Stimulated activated memory B cell treated with anti-CD40 and anti-IgM and Interleukin-4, amounts not matched to agents 10 μg/mL and 1 μg/mL and 100 μg/mL, for 72 hours (primary cell): ENCODE measurements around the gene SMYD3.

Experiments used
- ATAC-seq: fragments of 150-1000 bp; cut with Tn5 transposase; 2 replicates; pipeline ENCODE4 v1.10.0; 2021
- H3K27ac Mint-ChIP-seq: one replicate; pipeline ENCODE4 v1.8.0; 2022; ENCODE audit warnings: mild to moderate bottlenecking, mixed read lengths
- H3K27me3 Mint-ChIP-seq: one replicate; pipeline ENCODE4 v1.8.0; 2022; ENCODE audit warnings: mixed read lengths
- H3K36me3 Mint-ChIP-seq: one replicate; pipeline ENCODE4 v1.8.0; 2022; ENCODE audit warnings: mixed read lengths
- H3K4me1 Mint-ChIP-seq: one replicate; pipeline ENCODE4 v1.8.0; 2022; ENCODE audit warnings: mixed read lengths
- H3K4me3 Mint-ChIP-seq: one replicate; pipeline ENCODE4 v1.8.0; 2022; ENCODE audit warnings: mild to moderate bottlenecking, moderate library complexity, mixed read lengths
- H3K9me3 Mint-ChIP-seq: one replicate; pipeline ENCODE4 v1.8.0; 2022; ENCODE audit warnings: mixed read lengths

The SMYD3 gene

GRCh38 chr1:246213947-246214346 is 293.1 kb downstream of the SMYD3 start:
- no peak overlapping the region for H3K4me3 Mint-ChIP-seq
- peaks cover 11% of the 10 kb centered on the region for H3K36me3 Mint-ChIP-seq
- H3K27ac Mint-ChIP-seq, result no peak overlapping the region
- H3K9me3 Mint-ChIP-seq, result peaks cover 3% of the 10 kb centered on the region
- peaks cover 14% of the 10 kb centered on the region for H3K4me1 Mint-ChIP-seq
- H3K27me3 Mint-ChIP-seq, result no peaks in the 10 kb centered on the region
- ATAC-seq, result no peak

- no peak for ATAC-seq
- H3K4me1 Mint-ChIP-seq, result peaks cover 14% of the 10 kb centered on the region
- peaks cover 10% of the 10 kb centered on the region for H3K36me3 Mint-ChIP-seq
- H3K27ac Mint-ChIP-seq, result no peak overlapping the region
- H3K9me3 Mint-ChIP-seq, result peaks cover 3% of the 10 kb centered on the region
- H3K27me3 Mint-ChIP-seq, result no peaks in the 10 kb centered on the region
- no peak overlapping the region for H3K4me3 Mint-ChIP-seq
Measured at GRCh38 chr1:246213502-246213901, 293.6 kb downstream of the SMYD3 start.

DNA sequence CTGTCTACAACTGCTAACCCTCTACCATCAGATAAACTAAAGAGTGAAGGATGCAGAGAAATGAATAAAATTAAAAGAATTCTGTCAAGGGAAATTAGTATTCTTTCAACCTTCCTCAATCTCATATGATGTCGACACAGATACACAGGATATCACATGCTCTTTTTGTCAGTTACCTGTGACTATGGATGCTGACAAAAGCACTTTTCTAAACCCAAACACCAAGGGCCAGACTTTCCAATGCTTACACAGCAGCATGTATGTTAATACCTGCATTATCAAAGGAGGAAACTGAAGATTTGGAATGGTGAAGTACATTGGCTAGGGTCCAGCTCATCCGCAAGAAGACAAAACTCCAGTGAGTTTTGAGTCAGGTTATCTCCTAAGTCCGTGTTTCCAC is 294.0 kb downstream of the SMYD3 start:
- Mint-ChIP-seq H3K27me3 (no peaks in the 10 kb centered on the region), H3K4me1 (peaks cover 14% of the 10 kb centered on the region), H3K36me3 (peaks cover 7% of the 10 kb centered on the region), H3K4me3 (no peak overlapping the region), H3K9me3 (peaks cover 1% of the 10 kb centered on the region), H3K27ac (no peak overlapping the region)
- ATAC-seq, result no peak

GRCh38 chr1:246212013-246212412 is 295.1 kb downstream of the SMYD3 start:
- H3K36me3 Mint-ChIP-seq, result peaks cover 12% of the 10 kb centered on the region
- H3K27me3 Mint-ChIP-seq, result no peaks in the 10 kb centered on the region
- H3K9me3 Mint-ChIP-seq, result no peaks in the 10 kb centered on the region
- H3K4me1 Mint-ChIP-seq, result peaks cover 14% of the 10 kb centered on the region
- no peak overlapping the region for H3K27ac Mint-ChIP-seq
- ATAC-seq, result no peak
- no peak overlapping the region for H3K4me3 Mint-ChIP-seq

GRCh38 chr1:246210756-246211155 is 296.3 kb downstream of the SMYD3 start:
- H3K4me1 Mint-ChIP-seq, result peaks cover 13% of the 10 kb centered on the region
- no peak for ATAC-seq
- no peaks in the 10 kb centered on the region for H3K9me3 Mint-ChIP-seq
- H3K27ac Mint-ChIP-seq, result no peak overlapping the region
- H3K36me3 Mint-ChIP-seq, result peaks cover 12% of the 10 kb centered on the region
- H3K4me3 Mint-ChIP-seq, result no peak overlapping the region
- no peaks in the 10 kb centered on the region for H3K27me3 Mint-ChIP-seq

- Mint-ChIP-seq H3K27me3 (no peaks in the 10 kb centered on the region), H3K4me3 (no peak overlapping the region), H3K4me1 (no peaks in the 10 kb centered on the region), H3K27ac (no peak overlapping the region), H3K36me3 (peaks cover 26% of the 10 kb centered on the region), H3K9me3 (no peaks in the 10 kb centered on the region)
- no peak for ATAC-seq
Measured at GRCh38 chr1:246208105-246208504, 299.0 kb downstream of the SMYD3 start.

DNA sequence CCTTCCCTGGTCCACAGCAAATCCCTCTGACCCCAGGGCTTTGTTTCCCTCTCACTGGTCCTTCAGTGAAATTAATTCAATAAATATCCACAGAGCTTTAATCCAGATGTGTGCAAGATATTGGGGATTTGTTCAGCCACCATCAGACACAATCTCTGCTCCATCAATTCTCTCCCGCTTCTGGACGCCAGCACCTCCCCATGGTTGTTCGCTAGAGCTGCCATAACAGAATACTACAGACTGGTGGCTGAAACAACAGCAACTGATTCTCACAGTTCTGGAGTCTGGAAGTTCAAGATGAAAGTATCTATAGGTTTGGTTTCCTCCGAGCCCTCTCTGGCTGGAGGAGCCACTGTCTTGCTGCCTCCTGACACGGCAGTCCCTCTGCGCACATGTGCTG is 303.9 kb downstream of the SMYD3 start:
- Mint-ChIP-seq H3K27me3 (no peaks in the 10 kb centered on the region), H3K4me1 (no peaks in the 10 kb centered on the region), H3K27ac (no peak overlapping the region), H3K4me3 (no peak overlapping the region), H3K9me3 (no peaks in the 10 kb centered on the region), H3K36me3 (peaks cover 28% of the 10 kb centered on the region)
- no peak for ATAC-seq

DNA sequence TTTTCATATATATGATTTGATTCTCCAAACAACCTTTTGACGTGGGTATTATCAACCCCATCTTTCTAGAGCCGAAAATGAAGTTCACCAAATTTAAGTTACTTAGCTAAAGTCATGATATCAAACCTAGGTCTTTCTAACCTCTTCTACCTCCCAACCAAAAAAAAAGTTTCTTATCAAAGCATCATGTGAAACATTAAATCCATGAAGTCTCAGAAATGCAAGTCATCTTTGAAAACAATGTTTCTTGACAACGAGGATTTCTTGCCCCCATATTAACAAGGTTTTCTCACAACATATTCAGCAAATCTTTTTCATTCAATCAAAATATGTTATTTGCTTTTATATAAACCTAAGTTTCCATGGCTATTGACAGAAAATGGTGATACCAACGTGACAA is 306.3 kb downstream of the SMYD3 start:
- no peaks in the 10 kb centered on the region for H3K4me1 Mint-ChIP-seq
- H3K27me3 Mint-ChIP-seq, result no peaks in the 10 kb centered on the region
- H3K9me3 Mint-ChIP-seq, result no peaks in the 10 kb centered on the region
- no peak overlapping the region for H3K4me3 Mint-ChIP-seq
- H3K36me3 Mint-ChIP-seq, result peaks cover 20% of the 10 kb centered on the region
- ATAC-seq, result no peak
- no peak overlapping the region for H3K27ac Mint-ChIP-seq

- H3K9me3 Mint-ChIP-seq, result no peaks in the 10 kb centered on the region
- peaks cover 20% of the 10 kb centered on the region for H3K36me3 Mint-ChIP-seq
- no peak overlapping the region for H3K4me3 Mint-ChIP-seq
- H3K27me3 Mint-ChIP-seq, result no peaks in the 10 kb centered on the region
- H3K27ac Mint-ChIP-seq, result no peak overlapping the region
- H3K4me1 Mint-ChIP-seq, result no peaks in the 10 kb centered on the region
- ATAC-seq, result no peak
Measured at GRCh38 chr1:246200225-246200624, 306.9 kb downstream of the SMYD3 start.

GRCh38 chr1:246199086-246199645 is 307.9 kb downstream of the SMYD3 start:
- no peaks in the 10 kb centered on the region for H3K4me1 Mint-ChIP-seq
- H3K27me3 Mint-ChIP-seq, result no peaks in the 10 kb centered on the region
- H3K27ac Mint-ChIP-seq, result no peak overlapping the region
- H3K9me3 Mint-ChIP-seq, result no peaks in the 10 kb centered on the region
- no peak for ATAC-seq
- no peak overlapping the region for H3K4me3 Mint-ChIP-seq
- peaks cover 17% of the 10 kb centered on the region for H3K36me3 Mint-ChIP-seq

- no peak for ATAC-seq
- Mint-ChIP-seq H3K27ac (no peak overlapping the region), H3K27me3 (no peaks in the 10 kb centered on the region), H3K4me1 (no peaks in the 10 kb centered on the region), H3K36me3 (peaks cover 15% of the 10 kb centered on the region), H3K9me3 (no peaks in the 10 kb centered on the region), H3K4me3 (no peak overlapping the region)
Measured at GRCh38 chr1:246198115-246198816, 308.8 kb downstream of the SMYD3 start.

GRCh38 chr1:246197076-246197475 is 310.0 kb downstream of the SMYD3 start:
- no peaks in the 10 kb centered on the region for H3K9me3 Mint-ChIP-seq
- no peak overlapping the region for H3K27ac Mint-ChIP-seq
- no peak for ATAC-seq
- H3K4me1 Mint-ChIP-seq, result no peaks in the 10 kb centered on the region
- no peaks in the 10 kb centered on the region for H3K27me3 Mint-ChIP-seq
- H3K36me3 Mint-ChIP-seq, result peaks cover 19% of the 10 kb centered on the region
- no peak overlapping the region for H3K4me3 Mint-ChIP-seq

- Mint-ChIP-seq H3K27me3 (no peaks in the 10 kb centered on the region), H3K4me3 (no peak overlapping the region), H3K27ac (no peak overlapping the region), H3K4me1 (no peaks in the 10 kb centered on the region), H3K9me3 (no peaks in the 10 kb centered on the region), H3K36me3 (peaks cover 29% of the 10 kb centered on the region)
- ATAC-seq, result no peak
Measured at GRCh38 chr1:246195296-246195695, 311.8 kb downstream of the SMYD3 start.

DNA sequence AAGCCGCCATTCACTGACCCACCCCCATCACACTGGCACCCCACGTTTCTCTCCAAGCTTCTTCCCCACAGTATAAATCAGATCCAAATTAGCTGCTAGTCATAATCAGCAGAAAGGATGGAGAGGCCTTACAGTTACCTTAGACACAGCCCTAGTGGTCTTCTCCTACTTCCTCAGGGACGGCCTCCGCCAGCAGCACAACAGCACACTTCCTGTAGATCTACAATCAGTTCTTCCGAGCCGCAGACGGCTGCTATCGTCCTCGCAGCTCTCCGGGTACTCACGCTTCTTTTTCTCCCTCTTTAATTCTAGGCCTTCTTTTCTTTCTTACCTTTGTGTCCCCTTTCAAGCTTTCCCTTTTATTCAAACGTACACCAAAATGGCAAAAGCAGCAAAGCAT is 313.5 kb downstream of the SMYD3 start:
- H3K9me3 Mint-ChIP-seq, result no peaks in the 10 kb centered on the region
- H3K4me1 Mint-ChIP-seq, result no peaks in the 10 kb centered on the region
- no peak overlapping the region for H3K27ac Mint-ChIP-seq
- H3K36me3 Mint-ChIP-seq, result peaks cover 32% of the 10 kb centered on the region
- H3K4me3 Mint-ChIP-seq, result no peak overlapping the region
- no peak for ATAC-seq
- H3K27me3 Mint-ChIP-seq, result no peaks in the 10 kb centered on the region

- Mint-ChIP-seq H3K4me1 (no peaks in the 10 kb centered on the region), H3K27me3 (no peaks in the 10 kb centered on the region), H3K27ac (no peak overlapping the region), H3K4me3 (no peak overlapping the region), H3K36me3 (peaks cover 48% of the 10 kb centered on the region), H3K9me3 (no peaks in the 10 kb centered on the region)
- ATAC-seq, result no peak
Measured at GRCh38 chr1:246189126-246189525, 318.0 kb downstream of the SMYD3 start.

DNA sequence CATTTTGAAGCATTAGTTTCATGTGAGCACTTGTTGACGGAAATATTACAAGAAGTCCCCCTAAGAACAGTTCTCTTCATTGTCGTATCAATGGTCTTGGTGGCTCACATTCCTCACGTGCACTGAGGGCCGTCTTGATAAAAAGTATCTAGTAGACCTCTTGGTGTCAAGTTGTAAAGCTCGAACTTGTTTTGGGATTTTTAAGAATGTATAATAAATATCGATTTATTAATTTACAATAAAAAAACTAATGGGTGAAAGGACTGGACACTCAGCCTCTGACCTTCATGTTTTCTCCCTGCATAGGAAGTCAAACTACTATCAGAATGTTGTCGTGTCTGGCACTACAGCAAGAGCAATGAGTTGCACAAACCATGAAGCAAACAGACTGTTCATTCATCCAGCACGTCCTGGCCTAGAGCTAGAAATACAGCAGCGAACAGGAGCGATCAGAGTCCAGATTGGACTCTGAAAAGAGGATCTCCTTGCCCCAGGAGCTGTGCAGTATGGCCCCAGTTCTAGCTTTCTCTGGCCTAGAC is 319.2 kb downstream of the SMYD3 start:
- H3K4me1 Mint-ChIP-seq, result no peaks in the 10 kb centered on the region
- H3K27me3 Mint-ChIP-seq, result no peaks in the 10 kb centered on the region
- no peak overlapping the region for H3K4me3 Mint-ChIP-seq
- peaks cover 48% of the 10 kb centered on the region for H3K36me3 Mint-ChIP-seq
- no peaks in the 10 kb centered on the region for H3K9me3 Mint-ChIP-seq
- H3K27ac Mint-ChIP-seq, result no peak overlapping the region
- ATAC-seq, result no peak
